Measurements from ENCODE around the gene GAPDHS. TPM values are rescaled to one million over a fixed set of nuclear protein-coding genes. Genes with fewer than 3 reads are reported as not detected.

Gene GAPDHS
- total and polyA plus RNA-seq, 2 of the 4 experiments (the other 2 are of a cell fraction), result not detected

DNA sequence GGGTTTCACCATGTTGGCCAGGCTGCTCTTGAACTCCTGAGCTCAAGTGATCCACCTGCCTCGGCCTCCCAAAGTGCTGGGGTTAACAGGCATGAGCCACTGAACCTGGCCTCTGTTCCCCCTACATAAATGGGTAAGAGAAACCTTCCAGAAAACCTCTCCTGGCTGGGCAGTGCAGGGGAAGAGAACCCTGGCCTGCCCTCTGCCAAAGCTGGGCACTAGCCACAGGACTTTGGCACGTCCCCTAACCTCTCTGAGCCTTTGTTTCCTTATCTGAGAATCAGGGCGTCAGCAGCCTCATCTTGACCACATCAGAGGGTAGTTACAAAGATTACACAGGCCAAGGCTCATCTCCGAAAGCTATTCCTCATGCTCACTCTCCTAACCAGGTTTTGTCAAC, 7.4 kb upstream of the GAPDHS start:
- Histone ChIP-seq H2AK5ac (ENCODE audit: low read depth, low read length) (no peak overlapping the region), H3K9me3 (ENCODE audit: control insufficient read depth, insufficient read depth, low read length) (no peaks in the 10 kb centered on the region), H3K9me1 (ENCODE audit: insufficient read depth, low read length) (peaks cover 10% of the 10 kb centered on the region), H3K9ac (ENCODE audit: low read depth, low read length) (no peak overlapping the region), H3K23ac (ENCODE audit: low read depth, low read length) (no peak overlapping the region), H3K36me3 (ENCODE audit: control insufficient read depth, insufficient read depth, low read length) (no peaks in the 10 kb centered on the region), H3K79me1 (ENCODE audit: low read depth in 1 of 2, low read length in 2 of 2) (no peaks in the 10 kb centered on the region), H4K5ac (ENCODE audit: low read depth, low read length) (no peak overlapping the region), H3K27ac (ENCODE audit: insufficient read depth, low read length) (no peak overlapping the region), H4K8ac (ENCODE audit: low read depth in 2 of 2, low read length in 2 of 2) (no peak overlapping the region), H3K56ac (ENCODE audit: extremely low read depth, insufficient read depth, low read length) (no peak overlapping the region), H2BK15ac (ENCODE audit: low read depth, low read length) (no peak overlapping the region), H2BK5ac (ENCODE audit: low read depth, low read length, poor library complexity, severe bottlenecking) (no peak overlapping the region), H3K14ac (replicated peaks; ENCODE audit: low read depth, low read length) (no peak overlapping the region), H2AK9ac (replicated peaks; ENCODE audit: low read depth, low read length, poor library complexity) (no peak overlapping the region), H2BK120ac (ENCODE audit: low read depth, low read length) (no peak overlapping the region), H3K18ac (ENCODE audit: low read depth, low read length) (no peak overlapping the region), H3K4me2 (ENCODE audit: low read depth, low read length) (no peak overlapping the region), H4K20me1 (ENCODE audit: insufficient read depth, low read length) (no peaks in the 10 kb centered on the region), H2AFZ (replicated peaks; ENCODE audit: low read length, poor library complexity) (no peak overlapping the region), H3K4me3 (ENCODE audit: insufficient read depth, low read depth, low read length) (no peak overlapping the region), H3K27me3 (ENCODE audit: control insufficient read depth, insufficient read depth, low read length) (peaks cover 7% of the 10 kb centered on the region), H2BK20ac (ENCODE audit: low read depth, low read length) (no peak overlapping the region), H3K4me1 (ENCODE audit: control insufficient read depth, insufficient read depth, low read length) (peaks cover 4% of the 10 kb centered on the region; the same call in 1 of the 2 replicates), H3K4ac (ENCODE audit: low read depth, low read length) (no peak overlapping the region), H4K91ac (ENCODE audit: insufficient read depth, low read depth, low read length) (no peak overlapping the region)
- ChIA-PET CTCF (no interaction called here), POLR2A (ENCODE audit: unreplicated experiment) (no interaction called here)
- ATAC-seq (ENCODE audit: low read depth) (no peak), DNase-seq (no peak)
- WGBS, 2 experiments (ENCODE audit: extremely low coverage in 2 of 2, insufficient read length in 1 of 2), result 83% methylated on average over 1 of the region's 4 CpGs; no CpG with 5 or more reads in 1 of the 2 experiments
- intact Hi-C loops (cut with micrococcal nuclease) (no loop called here), dilution Hi-C loops (cut with HindIII; ENCODE audit: low sequenced_read_pairs, unreplicated experiment) (no loop called here), in situ Hi-C loops (cut with MboI; ENCODE audit: low sequenced_read_pairs) (no loop called here)
- TF ChIP-seq NFE2L2 (IDR thresholded peaks at IDR 0.05; ENCODE audit: low read depth, low read length) (no peak), MAZ (IDR thresholded peaks at IDR 0.05; ENCODE audit: borderline replicate concordance, low read depth, low read length) (no peak), POLR2A (IDR thresholded peaks at IDR 0.05; ENCODE audit: low read depth, low read length) (no peak), FOS (IDR thresholded peaks at IDR 0.05; ENCODE audit: low read depth, low read length) (no peak), SMC3 (IDR thresholded peaks at IDR 0.05; ENCODE audit: low read depth, low read length) (no peak), CHD1 (IDR thresholded peaks at IDR 0.05; ENCODE audit: low read depth, low read length) (no peak), RFX5 (IDR thresholded peaks at IDR 0.05; ENCODE audit: low read depth, low read length) (no peak), BHLHE40 (IDR thresholded peaks at IDR 0.05; ENCODE audit: low read depth, low read length) (no peak), CEBPB (IDR thresholded peaks at IDR 0.05; ENCODE audit: low read depth, low read length) (no peak), MXI1 (IDR thresholded peaks at IDR 0.05; ENCODE audit: borderline replicate concordance, low read depth, low read length) (no peak), RAD21 (IDR thresholded peaks at IDR 0.05; ENCODE audit: low read length) (no peak), RCOR1 (IDR thresholded peaks at IDR 0.05; ENCODE audit: insufficient replicate concordance, low read length) (no peak), MAFK (IDR thresholded peaks at IDR 0.05; ENCODE audit: low read depth, low read length) (no peak)
- TF ChIP-seq, protein P1, sequence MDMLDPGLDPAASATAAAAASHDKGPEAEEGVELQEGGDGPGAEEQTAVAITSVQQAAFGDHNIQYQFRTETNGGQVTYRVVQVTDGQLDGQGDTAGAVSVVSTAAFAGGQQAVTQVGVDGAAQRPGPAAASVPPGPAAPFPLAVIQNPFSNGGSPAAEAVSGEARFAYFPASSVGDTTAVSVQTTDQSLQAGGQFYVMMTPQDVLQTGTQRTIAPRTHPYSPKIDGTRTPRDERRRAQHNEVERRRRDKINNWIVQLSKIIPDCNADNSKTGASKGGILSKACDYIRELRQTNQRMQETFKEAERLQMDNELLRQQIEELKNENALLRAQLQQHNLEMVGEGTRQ (IDR thresholded peaks at IDR 0.05; ENCODE audit: low read depth, low read length), result no peak
- TF ChIP-seq, protein P2, sequence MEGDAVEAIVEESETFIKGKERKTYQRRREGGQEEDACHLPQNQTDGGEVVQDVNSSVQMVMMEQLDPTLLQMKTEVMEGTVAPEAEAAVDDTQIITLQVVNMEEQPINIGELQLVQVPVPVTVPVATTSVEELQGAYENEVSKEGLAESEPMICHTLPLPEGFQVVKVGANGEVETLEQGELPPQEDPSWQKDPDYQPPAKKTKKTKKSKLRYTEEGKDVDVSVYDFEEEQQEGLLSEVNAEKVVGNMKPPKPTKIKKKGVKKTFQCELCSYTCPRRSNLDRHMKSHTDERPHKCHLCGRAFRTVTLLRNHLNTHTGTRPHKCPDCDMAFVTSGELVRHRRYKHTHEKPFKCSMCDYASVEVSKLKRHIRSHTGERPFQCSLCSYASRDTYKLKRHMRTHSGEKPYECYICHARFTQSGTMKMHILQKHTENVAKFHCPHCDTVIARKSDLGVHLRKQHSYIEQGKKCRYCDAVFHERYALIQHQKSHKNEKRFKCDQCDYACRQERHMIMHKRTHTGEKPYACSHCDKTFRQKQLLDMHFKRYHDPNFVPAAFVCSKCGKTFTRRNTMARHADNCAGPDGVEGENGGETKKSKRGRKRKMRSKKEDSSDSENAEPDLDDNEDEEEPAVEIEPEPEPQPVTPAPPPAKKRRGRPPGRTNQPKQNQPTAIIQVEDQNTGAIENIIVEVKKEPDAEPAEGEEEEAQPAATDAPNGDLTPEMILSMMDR (conservative IDR thresholded peaks at IDR 0.05; ENCODE audit: low read depth, low read length), result no peak
- TF ChIP-seq, protein P3, sequence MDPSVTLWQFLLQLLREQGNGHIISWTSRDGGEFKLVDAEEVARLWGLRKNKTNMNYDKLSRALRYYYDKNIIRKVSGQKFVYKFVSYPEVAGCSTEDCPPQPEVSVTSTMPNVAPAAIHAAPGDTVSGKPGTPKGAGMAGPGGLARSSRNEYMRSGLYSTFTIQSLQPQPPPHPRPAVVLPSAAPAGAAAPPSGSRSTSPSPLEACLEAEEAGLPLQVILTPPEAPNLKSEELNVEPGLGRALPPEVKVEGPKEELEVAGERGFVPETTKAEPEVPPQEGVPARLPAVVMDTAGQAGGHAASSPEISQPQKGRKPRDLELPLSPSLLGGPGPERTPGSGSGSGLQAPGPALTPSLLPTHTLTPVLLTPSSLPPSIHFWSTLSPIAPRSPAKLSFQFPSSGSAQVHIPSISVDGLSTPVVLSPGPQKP (IDR thresholded peaks at IDR 0.05; ENCODE audit: borderline replicate concordance, low read depth, low read length), result no peak
- BruUV-seq (replicated peaks), result no TSS peak
